ENCODE measurements around the gene KCNB1.
A peak's percentile ranks its signal among the peaks of the same experiment; 100 is the strongest.

The KCNB1 gene

DNA sequence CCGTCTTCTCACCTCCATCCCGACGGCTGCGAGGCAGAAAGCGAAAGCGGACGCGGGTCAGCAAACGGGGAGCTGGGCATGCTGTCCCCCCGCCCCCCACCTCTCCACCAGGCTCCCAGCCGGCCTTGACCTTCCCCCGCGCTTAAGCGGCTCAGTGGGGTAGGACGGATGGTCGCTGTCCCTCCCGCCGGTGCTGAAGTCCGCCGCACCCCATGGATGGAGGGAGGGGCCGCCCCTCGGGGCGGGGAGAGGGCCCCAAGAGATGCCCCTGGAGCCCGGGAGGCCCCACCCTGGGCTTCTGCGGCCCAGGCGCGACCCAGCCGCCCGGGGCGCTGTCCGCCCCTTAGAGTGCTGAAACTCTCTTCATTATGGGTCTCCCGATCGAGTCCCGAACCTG, at the start of gene KCNB1:
TSS of gene KCNB1 (minus strand) at position 48 of the 397 bp plus-strand sequence. CDS start 188 bp downstream, outside the sequence.
- peak; percentile 34 for DNase-seq

DNA sequence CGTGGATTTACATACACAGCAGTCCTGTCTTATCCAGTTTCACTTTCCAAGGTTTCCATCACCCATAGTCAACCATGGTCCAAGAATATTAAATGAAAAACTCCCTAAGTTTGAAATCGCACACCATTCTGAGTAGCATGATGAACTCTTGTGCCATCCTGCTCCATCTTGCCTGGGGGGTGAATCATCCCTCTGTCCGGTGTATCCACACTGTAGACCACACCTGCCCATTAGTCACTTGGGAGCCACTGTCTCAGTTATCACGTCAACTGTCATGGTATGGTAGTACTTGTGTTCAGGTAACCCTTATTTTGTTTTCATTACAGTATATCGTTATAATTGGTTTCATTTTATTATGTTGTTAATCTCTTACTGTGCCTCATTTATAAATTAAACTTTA, 47.0 kb upstream of the KCNB1 start:
- DNase-seq: no peak

DNA sequence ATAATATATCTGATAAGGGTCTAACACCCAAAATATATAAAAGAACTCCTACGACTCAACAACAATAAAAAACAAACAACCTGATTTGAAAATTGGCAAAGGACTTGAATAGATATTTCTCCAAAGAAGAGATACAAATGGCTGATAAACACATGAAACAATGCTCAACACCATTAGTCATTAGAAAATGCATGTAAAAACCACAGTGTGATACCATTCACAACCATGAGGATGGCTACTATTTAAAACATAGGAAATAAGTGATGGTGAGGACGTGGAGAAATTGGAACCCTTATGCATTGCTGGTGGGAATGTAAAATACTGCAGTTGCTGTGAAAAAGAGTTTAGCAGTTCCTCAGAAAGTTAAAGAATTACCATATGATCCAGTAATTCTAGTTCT, 44.1 kb upstream of the KCNB1 start:
- DNase-seq: no peak

DNA sequence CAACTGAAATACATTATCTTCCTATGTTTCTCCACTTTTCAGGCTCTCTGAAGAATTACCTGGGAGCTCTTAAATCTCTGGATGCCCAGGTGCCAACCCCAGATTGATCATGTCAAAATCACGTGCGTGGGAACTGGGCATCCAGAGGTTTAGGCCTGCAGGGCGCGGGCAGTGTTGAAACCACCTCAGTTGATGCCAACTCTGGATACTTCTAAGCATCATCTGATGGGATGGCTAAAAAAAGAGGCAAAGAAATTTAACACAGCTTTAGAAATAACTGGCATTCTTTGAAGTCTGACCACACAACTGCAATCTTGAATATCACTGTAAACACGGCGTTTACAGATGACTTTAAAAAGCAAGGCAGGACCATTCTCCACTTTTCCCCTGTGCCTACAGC, 43.6 kb upstream of the KCNB1 start:
- no peak for DNase-seq

DNA sequence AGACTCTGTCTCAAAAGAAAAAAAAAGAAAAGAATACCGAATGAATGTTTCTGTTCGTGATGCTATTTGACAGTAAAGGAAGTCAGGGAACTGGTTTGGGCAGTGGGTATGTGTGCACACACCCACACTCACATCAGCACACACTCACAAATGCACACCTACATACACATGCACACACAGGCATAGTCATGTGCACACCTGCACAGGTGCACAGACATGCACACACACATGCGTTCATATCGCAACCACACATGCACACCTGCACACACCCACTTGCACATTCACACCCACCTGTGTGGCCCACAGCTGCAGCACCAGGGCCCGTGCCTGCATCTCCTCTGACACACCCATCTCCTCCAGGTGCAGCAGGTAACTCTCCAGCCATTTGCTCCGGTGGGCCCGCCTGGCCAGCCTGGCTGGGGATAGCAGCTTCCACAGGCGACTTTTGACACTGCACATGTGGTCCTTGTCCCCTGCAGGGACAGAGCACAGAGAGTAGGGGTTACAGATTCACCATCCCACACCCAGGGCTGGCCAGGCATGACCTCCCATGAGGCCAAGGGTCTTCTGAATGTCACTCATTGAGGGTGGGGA, 41.4 kb upstream of the KCNB1 start:
- no peak for DNase-seq

DNA sequence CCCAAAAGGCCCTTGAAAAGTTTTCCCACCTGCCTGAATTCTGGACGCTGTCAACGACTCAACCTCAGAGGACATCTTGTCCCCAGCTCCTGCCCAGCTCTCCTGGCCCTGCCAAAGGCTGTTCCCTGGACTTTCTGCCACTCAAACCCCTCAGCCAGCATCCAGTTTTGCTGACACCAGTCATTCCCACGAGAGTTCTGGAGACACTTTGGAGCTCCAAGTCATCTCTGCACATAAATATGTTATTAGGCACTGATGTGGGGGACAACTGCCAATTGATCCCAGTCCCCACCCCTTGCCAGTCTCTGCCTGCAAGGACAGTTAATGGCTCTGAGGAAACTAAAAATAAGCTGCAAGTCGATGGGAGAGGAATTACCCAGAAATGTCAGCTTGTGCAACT, 38.9 kb upstream of the KCNB1 start:
- no peak for DNase-seq

DNA sequence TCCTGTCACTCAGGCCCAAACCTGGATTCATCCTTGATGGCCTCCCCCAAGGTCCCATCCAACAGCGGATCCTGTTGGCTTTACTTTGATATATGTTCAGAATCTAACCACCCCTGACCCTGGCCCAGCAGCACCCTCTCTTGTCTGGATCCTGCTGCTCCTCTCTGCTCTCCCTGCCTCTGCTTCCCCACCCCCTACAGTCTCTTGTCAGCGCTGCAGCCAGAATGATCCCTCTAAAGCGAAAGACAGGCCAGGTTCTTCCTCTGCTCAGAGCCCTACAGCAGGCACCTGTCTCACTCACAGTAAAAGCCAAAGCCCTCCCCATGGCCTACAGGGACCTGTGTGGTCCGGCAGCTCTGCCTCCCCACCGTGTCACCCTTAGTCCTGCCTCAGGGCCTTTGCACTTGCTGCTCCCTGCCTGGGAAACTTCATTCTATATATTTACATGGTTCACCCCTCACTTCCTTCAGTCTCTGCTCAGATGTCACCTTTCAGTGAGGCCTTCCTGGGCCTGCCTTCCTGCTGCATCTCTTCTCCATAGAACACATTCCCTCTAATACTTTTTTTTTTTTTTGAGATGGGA, 37.4 kb upstream of the KCNB1 start:
- DNase-seq: no peak

DNA sequence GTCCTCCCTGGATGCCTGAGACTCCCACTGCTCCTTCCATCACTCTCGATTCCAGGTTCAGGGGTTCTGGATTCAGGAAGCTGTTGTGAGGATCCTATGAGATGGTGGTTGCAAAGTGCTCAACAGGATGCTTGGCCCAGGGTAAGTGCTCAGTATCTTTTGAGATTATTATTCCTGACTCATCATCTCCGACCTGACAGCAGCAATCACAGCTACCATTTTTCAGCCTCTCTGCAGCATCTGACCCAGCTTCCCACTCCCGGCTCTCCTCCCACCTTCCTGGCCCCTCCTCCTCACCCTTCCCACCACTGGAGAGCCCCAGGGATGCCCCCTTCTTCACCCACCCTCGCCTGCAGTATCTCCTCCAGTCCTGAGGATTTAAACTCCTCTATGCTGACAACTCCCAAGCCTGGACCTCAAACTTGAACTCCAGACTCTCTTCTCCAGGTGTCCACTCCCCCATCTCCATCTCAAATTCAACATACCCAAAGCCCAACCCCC, 36.8 kb upstream of the KCNB1 start:
- DNase-seq: no peak

DNA sequence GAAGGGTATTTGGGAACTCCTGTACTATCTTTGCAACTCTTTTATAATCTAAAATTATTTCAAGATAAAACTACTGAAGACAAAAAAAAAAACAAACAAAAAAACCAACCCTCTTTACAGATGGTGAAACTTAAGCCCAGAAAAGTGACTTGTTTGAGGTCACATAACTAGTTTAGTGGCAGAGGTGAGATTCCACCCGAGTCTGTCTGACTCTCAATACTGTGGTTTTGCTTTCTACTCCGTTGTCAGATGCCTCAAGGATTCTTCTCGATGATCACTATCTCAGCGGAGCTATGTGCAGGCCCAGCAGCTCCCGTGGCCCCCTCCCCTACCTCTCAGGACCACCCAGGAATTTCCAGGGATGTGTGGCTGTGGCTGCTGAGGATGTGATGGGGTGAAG, 36.1 kb upstream of the KCNB1 start:
- no peak for DNase-seq

DNA sequence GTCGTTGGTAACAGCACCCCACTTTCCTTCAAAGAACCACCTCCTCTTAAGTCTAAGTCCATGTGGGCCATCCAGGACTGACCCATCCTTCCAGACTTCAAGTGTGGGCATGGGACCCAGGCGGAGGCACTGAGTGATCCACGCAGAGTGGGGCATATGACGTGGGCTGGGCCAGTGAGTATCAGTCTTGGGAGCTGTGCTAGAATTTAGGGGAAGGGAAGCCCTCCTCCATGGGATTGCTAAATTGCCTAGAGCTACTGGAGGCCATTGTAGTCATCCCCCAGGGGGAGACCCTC, 35.3 kb upstream of the KCNB1 start:
- no peak for DNase-seq

DNA sequence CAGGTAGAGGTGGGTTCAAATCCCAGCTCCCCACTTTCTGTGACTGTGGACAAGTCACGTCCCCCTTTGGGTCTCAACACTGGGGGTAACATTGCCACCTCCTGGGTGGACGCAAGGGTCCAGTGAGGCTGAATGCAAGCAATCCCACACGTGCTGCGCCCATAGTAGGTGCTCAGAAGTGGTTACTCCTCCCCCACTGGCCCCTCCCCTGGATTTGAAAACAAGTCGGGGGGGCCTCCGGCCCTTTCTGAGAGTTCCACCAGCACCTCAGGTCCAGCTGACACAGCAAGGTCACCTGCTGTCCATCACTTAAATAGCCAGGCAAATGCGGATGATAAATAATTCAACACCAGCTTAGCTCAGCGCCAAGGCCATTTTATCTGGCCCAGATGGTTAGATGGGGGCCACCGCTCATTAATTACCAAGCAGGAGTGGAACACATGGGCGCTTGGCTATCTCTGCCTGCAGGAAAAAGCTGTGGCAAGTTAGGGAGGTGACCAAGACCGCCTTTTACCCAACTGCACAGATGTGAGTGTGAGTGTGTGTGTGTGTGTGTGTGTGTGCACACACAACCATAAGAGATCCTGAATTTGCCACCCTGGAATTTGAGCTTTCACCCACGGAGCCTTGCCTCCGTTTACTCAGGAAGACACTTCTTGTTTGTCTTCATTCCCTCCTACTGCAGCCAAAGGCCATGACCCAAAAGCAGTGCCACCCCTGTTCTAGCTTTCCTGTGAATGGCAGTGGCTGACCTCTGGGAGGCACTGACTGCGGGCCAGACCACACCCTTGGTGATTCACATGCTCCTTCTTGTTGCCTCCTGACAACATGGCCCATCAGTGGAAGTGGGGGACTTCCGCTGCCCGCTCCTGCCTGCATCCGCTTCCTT, 34.7 kb upstream of the KCNB1 start:
- no peak for DNase-seq

DNA sequence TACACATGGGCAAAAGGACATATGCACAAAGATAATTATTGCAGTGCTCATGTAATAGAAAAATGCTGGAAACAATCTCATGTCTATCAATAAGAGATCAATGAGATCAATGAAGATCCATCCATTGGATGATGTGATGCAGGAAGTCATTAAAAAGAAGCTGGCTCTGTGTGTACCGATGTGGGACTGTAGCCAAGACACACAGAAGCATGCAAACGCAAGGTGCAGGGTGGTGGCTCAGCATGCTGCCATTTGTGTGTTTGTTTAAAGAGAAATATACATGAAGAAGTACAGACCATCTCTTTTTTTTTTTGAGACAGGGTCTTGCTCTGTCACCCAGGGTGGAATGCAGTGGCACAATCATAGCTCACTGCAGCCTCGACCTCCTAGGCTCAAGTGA, 33.1 kb upstream of the KCNB1 start:
- DNase-seq: no peak

DNA sequence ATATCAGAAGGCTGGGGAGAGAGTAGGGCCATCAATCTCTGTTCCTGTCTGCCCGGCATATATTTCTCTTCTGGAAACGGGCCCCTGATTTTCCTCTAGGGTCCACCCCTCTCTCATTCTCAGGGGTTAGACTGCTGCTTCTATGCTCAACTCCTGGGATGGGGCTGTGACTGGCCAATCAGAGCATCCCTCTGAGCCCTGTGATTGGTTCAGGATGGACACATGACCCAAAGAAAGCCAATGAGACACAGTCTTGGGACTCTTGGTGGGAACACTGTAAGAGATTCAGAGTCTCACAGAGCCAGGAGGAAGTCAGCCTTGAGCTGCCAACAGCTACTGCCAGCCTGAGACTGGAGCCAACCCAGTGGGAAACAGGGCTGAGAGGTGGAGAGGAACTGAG, 31.0 kb upstream of the KCNB1 start:
- no peak for DNase-seq

DNA sequence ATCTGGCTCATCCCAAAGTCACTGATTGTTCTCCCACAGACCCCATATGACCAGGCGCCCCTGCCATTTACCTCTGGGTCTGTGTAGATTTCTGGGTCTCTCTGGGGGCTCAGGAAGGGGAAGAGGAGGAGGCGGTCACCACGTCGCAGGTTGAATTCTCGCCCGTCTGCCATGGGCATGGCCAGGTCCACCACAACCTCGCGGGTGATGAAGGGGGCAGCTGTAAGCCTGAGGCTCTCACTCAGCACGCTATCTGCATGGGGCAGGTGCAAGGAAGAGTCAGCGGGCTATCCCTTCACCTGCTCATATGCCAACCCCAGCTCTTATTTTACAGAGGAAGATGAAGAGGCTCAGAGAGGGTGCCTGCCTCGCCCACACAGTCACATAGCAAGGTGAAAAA, 30.5 kb upstream of the KCNB1 start:
- DNase-seq: no peak

DNA sequence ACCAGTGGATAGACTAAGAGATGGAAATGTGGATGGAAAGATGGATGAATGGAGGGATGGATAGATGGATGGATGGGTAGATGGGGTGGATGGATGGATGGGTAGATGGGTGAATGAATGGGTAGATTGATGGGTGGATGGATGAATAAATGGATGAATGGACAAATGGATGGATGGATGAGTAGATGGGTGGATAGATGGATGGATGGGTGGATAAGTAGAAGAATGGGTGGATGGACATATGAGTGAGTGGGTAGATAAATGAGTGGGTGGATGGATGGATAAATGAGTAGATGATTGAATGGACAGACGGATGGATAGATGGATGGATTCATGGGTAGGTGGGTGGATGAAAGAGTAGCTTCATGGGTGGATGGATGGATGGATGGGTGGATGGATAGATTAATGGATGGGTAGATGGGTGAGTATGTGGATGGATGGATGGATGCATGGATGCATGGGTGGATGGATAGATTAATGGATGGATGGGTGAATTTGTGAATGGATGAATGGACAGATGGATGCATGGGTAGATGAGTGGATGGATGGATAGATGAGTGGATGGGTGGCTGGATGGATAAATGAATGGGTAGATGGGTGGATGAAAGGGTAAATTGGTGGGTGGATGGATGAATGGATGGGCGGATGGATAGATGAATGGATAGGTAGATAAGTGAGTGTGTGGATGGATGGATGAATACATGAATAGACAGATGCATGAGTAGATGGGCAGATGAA, 29.5 kb upstream of the KCNB1 start:
- DNase-seq: no peak

DNA sequence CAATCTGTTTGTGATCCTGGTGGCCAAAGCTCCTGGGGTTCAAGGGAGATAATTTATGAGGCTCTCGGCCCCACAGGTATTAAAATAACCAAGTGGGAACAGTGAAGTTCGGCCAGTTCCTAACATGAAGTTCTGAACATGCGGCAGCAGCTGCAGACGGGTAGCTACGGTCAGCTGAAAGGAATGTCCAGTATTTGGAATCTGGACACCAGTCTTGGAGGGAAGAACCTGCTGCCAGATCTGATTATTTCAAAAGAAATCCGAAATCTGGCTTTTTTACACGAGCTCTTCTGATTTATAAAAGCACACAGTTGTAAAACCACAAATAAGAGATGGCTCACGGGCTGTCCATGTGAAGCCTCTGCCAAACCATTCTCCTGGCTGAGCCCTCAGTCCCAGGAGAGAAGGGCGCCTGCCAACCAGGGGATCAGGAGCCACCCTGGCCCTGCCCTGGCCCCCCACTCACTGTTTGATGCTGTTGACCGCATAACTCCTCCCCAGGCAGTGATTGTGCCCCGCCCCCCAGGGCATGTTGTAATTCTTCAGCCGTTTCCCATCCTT, 28.2 kb upstream of the KCNB1 start:
- DNase-seq: no peak

DNA sequence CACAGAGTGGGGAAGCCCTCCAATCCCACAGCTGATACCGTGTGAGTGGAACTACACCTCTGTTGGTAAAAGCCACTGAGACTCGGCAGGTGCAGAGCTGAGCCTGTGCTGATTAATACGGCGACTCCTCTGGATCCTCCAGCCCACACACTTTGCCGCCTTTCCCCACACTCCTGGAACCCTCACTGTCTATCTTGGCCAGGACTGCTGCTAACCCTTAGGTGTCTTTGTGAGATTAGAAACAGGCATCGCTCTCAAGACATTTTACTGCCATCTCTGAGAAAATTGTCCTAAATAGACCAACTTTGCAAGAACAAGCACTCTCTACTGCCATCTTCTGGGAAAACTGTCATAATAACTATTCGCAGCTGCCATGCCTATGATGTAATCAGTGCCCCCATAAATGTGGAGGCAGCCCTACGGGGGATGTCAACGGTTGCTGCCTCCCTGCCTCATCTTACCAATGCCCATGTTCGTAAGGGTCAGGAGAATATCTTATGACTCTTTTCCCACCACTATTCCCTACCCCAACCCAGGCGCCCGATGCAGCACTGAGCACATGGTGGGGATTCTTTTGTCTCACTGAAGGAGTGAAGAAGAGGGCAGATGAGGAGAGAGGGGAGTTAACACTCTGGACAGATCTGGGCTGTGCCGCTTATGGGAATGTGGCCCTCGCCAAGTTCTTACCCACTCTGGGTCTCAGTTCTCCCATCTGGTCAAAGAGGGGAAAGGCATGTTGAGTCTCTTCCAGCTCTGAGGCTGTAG, 26.1 kb upstream of the KCNB1 start:
- DNase-seq: peak; percentile 49

DNA sequence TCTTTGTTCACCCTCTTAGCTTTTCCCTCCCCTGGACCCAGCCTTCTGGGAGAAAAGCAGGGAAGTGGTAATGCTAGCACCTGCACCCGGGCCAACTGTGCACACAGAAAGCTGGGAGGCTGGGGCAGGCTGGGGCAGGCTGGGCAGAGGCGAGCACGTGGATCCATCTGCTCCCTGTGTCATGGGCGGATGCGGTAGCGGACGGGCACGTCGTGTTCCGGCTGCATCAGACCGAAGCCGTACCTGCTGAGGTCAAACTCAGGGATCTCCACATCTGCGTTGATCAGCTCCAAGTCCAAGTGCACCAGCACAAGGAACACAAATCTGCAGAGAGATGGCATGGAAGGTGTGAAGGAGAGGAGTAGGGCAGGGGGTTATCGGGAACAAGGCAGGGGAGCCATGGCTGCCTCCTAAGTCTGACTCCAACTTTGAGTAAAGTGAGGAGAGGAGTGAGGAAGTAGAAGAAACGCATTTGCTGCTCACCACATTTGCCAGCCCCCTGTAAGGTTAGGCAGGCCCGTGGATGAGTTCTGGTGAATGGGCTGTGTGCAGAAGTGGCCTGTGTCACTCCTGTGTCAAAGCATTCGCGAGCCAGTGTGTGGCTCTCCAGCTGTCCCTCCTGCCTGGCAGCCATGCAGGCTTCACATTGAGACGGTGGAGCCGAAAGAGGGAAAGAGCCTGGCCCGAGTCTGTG, 25.4 kb upstream of the KCNB1 start:
- DNase-seq: no peak

DNA sequence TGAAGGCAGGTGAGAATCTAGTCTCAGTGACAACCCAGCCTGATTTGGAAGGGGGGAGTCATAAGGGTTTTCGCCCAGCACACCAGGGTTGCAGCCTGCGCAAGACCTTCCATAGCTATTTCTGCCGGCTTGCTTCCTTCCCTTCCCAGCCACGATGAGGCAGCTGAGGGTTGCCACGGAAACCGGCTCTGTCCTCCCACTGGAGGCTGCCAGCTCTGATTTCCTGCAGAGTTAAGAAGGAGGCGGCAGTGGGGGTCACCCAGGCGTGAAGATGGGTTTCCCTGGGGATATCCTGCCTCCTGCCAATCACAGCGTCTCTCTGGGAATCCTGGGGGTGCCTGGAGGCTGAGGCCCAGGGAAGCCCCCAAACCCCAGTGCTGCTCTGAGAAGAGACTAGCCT, 23.1 kb upstream of the KCNB1 start:
- DNase-seq: no peak

DNA sequence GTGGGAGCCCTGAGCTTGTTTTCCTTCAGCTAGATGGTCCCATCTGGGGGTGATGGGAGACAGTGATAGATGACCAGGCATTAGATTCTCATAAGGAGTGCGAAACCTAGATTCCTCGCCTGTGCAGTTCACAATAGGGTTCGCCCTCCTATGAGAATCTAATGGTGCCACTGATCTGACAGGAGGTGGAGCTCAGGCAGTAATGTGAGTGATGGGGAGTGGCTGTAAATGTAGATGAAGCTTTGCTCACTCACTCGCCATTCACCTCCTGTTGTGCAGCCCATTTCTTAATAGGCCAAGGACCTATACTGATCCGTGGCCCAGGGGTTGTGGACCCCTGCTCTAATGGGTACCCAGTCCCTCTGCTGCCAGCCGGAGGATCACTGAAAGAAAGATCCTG, 20.7 kb upstream of the KCNB1 start:
- DNase-seq: no peak

DNA sequence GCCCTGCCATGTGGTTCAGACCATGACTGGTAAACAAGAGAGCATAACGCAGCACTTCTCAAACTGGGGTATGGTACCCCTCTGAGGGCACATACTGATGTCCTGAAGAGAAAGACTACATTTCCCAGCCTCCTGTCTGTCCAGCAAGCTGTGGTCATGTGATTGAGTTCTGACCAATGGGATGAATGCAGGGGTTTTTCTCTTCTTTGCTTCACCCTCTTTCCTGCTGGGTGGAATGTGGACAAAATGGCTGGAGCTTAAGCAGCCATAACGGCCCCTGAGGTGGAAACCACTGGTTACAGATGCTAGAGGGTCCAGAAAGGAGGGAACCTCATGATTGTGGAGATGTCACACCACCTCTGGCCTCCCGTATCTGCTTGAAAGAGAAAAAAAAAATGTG, 19.4 kb upstream of the KCNB1 start:
- DNase-seq: peak; percentile 25

DNA sequence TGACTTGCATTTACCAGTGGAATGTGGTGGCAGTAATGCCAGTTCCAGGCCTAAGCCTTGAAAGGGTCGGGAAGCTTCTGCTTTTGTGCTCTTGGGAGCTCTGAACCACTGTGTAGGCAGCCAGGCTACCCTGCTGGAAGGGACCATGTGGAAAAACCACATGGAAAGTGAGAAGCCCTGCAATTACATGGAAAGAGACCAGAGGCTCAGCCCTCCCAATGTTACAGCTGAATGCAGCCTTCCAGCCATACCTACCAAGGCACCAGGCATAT, 14.9 kb upstream of the KCNB1 start:
- no peak for DNase-seq

Measured in hematopoietic multipotent progenitor cell treated with erythropoietin and hydrocortisone succinate and interleukin-3 and kit ligand, for 8 days (in vitro differentiated cells).